Loucy (cell line): ENCODE measurements around the gene CCDC83.

Source experiments
- EZH2phosphoT487 ChIP-seq: fragments of 200-600 bp; IDR thresholded peaks from 2 replicates; pipeline ENCODE4 v1.6.1; 2018; ENCODE audit warnings: antibody characterized with exemption, mild to moderate bottlenecking, moderate library complexity, borderline replicate concordance
- TF ChIP-seq, protein P1 (sequence below): fragments of 200-600 bp; sonication (generic); conservative IDR thresholded peaks from 2 replicates; pipeline ENCODE4 v1.5.1; 2014; ENCODE audit warnings: mild to moderate bottlenecking, antibody characterized with exemption, low read length

- TF ChIP-seq, protein P1, sequence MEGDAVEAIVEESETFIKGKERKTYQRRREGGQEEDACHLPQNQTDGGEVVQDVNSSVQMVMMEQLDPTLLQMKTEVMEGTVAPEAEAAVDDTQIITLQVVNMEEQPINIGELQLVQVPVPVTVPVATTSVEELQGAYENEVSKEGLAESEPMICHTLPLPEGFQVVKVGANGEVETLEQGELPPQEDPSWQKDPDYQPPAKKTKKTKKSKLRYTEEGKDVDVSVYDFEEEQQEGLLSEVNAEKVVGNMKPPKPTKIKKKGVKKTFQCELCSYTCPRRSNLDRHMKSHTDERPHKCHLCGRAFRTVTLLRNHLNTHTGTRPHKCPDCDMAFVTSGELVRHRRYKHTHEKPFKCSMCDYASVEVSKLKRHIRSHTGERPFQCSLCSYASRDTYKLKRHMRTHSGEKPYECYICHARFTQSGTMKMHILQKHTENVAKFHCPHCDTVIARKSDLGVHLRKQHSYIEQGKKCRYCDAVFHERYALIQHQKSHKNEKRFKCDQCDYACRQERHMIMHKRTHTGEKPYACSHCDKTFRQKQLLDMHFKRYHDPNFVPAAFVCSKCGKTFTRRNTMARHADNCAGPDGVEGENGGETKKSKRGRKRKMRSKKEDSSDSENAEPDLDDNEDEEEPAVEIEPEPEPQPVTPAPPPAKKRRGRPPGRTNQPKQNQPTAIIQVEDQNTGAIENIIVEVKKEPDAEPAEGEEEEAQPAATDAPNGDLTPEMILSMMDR, result peak; percentile 44
- TF ChIP-seq EZH2phosphoT487, result no peak
Observed at GRCh38 chr11:85809863-85810262, 45.3 kb upstream of the CCDC83 start.
